Measurements from ENCODE around the gene GMDS.

DNA sequence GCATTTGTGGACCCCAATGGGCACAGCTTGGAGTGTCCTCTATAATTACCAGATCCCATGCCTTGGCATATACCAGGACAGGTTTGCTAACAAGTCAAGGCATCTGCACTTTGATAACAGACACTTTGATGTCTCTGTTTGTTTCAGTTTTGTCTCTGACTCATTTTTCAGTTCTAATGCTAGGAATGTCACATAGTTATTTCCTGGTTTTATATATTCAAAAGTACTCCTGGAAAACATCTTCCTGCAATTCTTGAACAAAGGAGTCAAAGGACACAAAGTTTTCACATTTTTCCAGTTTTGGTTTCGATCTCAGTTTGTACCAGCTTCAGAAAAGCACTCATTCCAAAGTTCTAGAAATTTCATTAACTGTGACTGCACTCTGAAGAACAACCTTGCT lies 447.6 kb downstream of the GMDS start:
- TF ChIP-seq CREB1 (IDR thresholded peaks at IDR 0.05) (no peak), CREB1 (CRISPR knock-in tag; IDR thresholded peaks at IDR 0.05) (no peak), TCF7L2 (IDR thresholded peaks at IDR 0.05; ENCODE audit: low read depth, low read length) (no peak), FOSL1 (CRISPR knock-in tag; IDR thresholded peaks at IDR 0.05; ENCODE audit: borderline replicate concordance) (no peak), ZNF10 (CRISPR knock-in tag; IDR thresholded peaks at IDR 0.05; ENCODE audit: borderline replicate concordance, low read depth) (no peak), ETV5 (CRISPR knock-in tag; IDR thresholded peaks at IDR 0.05; ENCODE audit: borderline replicate concordance) (no peak), GTF2F1 (IDR thresholded peaks at IDR 0.05; ENCODE audit: low read length) (no peak), RBM39 (IDR thresholded peaks at IDR 0.05; ENCODE audit: low read depth, low read length, poor library complexity, severe bottlenecking) (no peak), HDAC2 (CRISPR knock-in tag; IDR thresholded peaks at IDR 0.05) (no peak), SKI (IDR thresholded peaks at IDR 0.05; ENCODE audit: partially characterized antibody) (no peak), MEIS1 (CRISPR knock-in tag; IDR thresholded peaks at IDR 0.05; ENCODE audit: borderline replicate concordance) (no peak), EP300 (IDR thresholded peaks at IDR 0.05; ENCODE audit: low read depth in 2 of 2, low read length in 2 of 2) (no peak), EP300 (CRISPR knock-in tag; IDR thresholded peaks at IDR 0.05; ENCODE audit: borderline replicate concordance) (no peak)
- TF ChIP-seq, protein P1, sequence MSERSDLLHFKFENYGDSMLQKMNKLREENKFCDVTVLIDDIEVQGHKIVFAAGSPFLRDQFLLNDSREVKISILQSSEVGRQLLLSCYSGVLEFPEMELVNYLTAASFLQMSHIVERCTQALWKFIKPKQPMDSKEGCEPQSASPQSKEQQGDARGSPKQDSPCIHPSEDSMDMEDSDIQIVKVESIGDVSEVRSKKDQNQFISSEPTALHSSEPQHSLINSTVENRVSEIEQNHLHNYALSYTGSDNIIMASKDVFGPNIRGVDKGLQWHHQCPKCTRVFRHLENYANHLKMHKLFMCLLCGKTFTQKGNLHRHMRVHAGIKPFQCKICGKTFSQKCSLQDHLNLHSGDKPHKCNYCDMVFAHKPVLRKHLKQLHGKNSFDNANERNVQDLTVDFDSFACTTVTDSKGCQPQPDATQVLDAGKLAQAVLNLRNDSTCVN (CRISPR knock-in tag; IDR thresholded peaks at IDR 0.05; ENCODE audit: borderline replicate concordance): no peak
- TF ChIP-seq, protein P2, sequence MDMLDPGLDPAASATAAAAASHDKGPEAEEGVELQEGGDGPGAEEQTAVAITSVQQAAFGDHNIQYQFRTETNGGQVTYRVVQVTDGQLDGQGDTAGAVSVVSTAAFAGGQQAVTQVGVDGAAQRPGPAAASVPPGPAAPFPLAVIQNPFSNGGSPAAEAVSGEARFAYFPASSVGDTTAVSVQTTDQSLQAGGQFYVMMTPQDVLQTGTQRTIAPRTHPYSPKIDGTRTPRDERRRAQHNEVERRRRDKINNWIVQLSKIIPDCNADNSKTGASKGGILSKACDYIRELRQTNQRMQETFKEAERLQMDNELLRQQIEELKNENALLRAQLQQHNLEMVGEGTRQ (IDR thresholded peaks at IDR 0.05; ENCODE audit: low read depth, low read length): no peak
- TF ChIP-seq, protein P2 (CRISPR knock-in tag; IDR thresholded peaks at IDR 0.05; ENCODE audit: borderline replicate concordance): no peak
- TF ChIP-seq, protein P3, sequence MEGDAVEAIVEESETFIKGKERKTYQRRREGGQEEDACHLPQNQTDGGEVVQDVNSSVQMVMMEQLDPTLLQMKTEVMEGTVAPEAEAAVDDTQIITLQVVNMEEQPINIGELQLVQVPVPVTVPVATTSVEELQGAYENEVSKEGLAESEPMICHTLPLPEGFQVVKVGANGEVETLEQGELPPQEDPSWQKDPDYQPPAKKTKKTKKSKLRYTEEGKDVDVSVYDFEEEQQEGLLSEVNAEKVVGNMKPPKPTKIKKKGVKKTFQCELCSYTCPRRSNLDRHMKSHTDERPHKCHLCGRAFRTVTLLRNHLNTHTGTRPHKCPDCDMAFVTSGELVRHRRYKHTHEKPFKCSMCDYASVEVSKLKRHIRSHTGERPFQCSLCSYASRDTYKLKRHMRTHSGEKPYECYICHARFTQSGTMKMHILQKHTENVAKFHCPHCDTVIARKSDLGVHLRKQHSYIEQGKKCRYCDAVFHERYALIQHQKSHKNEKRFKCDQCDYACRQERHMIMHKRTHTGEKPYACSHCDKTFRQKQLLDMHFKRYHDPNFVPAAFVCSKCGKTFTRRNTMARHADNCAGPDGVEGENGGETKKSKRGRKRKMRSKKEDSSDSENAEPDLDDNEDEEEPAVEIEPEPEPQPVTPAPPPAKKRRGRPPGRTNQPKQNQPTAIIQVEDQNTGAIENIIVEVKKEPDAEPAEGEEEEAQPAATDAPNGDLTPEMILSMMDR (CRISPR knock-in tag; IDR thresholded peaks at IDR 0.05): no peak
